H1 (cell line): ENCODE measurements around the gene TAGLN2. TPM values are rescaled to one million over a fixed set of nuclear protein-coding genes. Genes with fewer than 3 reads are reported as not detected.

Experiments
- HDAC2 ChIP-seq, 2 experiments: fragments of 300-600 bp in 1 of 2; sonication (generic) in 1 of 2; IDR thresholded peaks; 2 replicates each; pipeline ENCODE4 v1.6.1; 2011 to 2012; ENCODE audit warnings: low read depth in 2 of 2, low read length in 2 of 2, mild to moderate bottlenecking in 2 of 2, moderate library complexity in 2 of 2, borderline replicate concordance in 1 of 2, inconsistent platforms in 1 of 2
- RAD21 ChIP-seq, 2 experiments: IDR thresholded peaks in 1 of 2; conservative IDR thresholded peaks in 1 of 2; 2 replicates each; pipeline ENCODE4 v1.6.1; 2011; ENCODE audit warnings: low read depth in 2 of 2, low read length in 2 of 2, improper control_type of control experiment in 1 of 2, inconsistent platforms in 1 of 2, mild to moderate bottlenecking in 1 of 2, moderate library complexity in 1 of 2
- polyA plus RNA-seq, 7 experiments: library from polyadenylated mRNA; depleted of rRNA in 3 of 7; stranded (reverse) in 5 of 7; unstranded in 2 of 7; fragments of >200 nt in 5 of 7; fragments of 200-250 nt in 2 of 7; gene quantifications; 1 replicate in 5 of 7; 2 replicates in 1 of 7; 4 replicates in 1 of 7; pipeline versions ENCODE4 v1.2.1 to v1.2.3, GENCODE V29; 2011 to 2013; ENCODE audit warnings: missing spikeins in 2 of 7, mixed read lengths in 2 of 7
- total RNA-seq: library from RNA; stranded (reverse); fragmentation: NEBNext Ultra II Directional; extraction: Animal tissue kit (Norgen Biotek cat#: 25700); gene quantifications from 2 replicates; pipeline ENCODE4 v1.2.1, GENCODE V29; 2021

The TAGLN2 gene
- total and polyA plus RNA-seq, 2 of the 8 experiments (the other 6 are each of a cell fraction or from before 2014, with no cell fraction given) = 93.0 to 114 TPM

DNA sequence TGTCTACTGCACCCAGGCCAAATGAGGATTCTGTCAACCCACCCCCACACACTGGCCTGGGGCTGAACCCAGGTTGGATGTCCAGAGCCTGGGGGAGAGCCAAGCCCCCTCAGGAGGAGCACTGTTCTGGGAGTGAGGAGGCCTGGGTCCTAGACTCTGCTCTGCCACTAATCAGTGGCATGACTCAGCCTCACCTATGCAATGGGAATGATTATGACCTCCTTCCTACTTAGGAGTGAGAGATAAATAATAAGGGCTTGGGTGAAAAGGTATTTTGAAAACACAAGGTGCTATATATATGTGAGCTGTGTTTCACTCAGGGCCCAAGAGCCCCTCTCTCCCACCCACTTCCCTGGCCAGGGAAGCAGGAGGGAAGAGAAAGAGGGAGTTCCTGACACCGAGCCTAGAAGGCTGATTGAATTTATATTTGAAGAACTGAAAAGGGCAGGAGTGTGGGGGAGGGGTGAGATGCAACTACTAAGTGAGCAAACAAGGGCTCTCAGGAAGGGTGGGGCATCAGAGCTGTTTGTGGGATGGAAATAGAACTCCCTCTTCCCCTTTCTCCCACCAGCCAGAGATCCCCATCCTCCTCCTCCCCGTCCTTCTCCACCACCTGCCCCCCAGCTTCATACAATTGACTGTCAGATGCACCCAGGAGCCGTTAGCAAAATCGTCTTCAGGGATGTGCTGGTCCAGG is 11.9 kb upstream of the TAGLN2 start (continued):
- no peak for TF ChIP-seq RAD21 (IDR thresholded peaks at IDR 0.05 in 1 of 2, conservative IDR thresholded peaks at IDR 0.05 in 1 of 2; ENCODE audit: low read depth in 2 of 2, low read length in 2 of 2)
- TF ChIP-seq HDAC2 (IDR thresholded peaks at IDR 0.05; ENCODE audit: borderline replicate concordance in 1 of 2, low read depth in 2 of 2, low read length in 2 of 2) = no peak
